Retinal pigment epithelial cell (primary cell): ENCODE measurements around the gene GPA33.
A peak's percentile ranks its signal among the peaks of the same experiment; 100 is the strongest.

Experiments used
- DNase-seq: peaks from one replicate; pipeline ENCODE4 v3.0.0-alpha.2; 2010; ENCODE audit warnings: low read depth
- H3K4me3 ChIP-seq: 2 replicates; pipeline ENCODE4 v1.5.1; 2011; ENCODE audit warnings: mild to moderate bottlenecking, low read length, control low read depth, moderate library complexity
- TF ChIP-seq, protein P1 (sequence below): conservative IDR thresholded peaks from 2 replicates; pipeline ENCODE4 v1.5.1; 2011; ENCODE audit warnings: low read depth, low read length, control low read depth, inconsistent platforms

GPA33 gene

GRCh38 chr1:167066333-167067122, 23.6 kb downstream of the GPA33 start:
- DNase-seq, result no peak
- TF ChIP-seq, protein P1, sequence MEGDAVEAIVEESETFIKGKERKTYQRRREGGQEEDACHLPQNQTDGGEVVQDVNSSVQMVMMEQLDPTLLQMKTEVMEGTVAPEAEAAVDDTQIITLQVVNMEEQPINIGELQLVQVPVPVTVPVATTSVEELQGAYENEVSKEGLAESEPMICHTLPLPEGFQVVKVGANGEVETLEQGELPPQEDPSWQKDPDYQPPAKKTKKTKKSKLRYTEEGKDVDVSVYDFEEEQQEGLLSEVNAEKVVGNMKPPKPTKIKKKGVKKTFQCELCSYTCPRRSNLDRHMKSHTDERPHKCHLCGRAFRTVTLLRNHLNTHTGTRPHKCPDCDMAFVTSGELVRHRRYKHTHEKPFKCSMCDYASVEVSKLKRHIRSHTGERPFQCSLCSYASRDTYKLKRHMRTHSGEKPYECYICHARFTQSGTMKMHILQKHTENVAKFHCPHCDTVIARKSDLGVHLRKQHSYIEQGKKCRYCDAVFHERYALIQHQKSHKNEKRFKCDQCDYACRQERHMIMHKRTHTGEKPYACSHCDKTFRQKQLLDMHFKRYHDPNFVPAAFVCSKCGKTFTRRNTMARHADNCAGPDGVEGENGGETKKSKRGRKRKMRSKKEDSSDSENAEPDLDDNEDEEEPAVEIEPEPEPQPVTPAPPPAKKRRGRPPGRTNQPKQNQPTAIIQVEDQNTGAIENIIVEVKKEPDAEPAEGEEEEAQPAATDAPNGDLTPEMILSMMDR, result peak; percentile 87
- peak overlapping the region; percentile 44 for H3K4me3 ChIP-seq

DNA sequence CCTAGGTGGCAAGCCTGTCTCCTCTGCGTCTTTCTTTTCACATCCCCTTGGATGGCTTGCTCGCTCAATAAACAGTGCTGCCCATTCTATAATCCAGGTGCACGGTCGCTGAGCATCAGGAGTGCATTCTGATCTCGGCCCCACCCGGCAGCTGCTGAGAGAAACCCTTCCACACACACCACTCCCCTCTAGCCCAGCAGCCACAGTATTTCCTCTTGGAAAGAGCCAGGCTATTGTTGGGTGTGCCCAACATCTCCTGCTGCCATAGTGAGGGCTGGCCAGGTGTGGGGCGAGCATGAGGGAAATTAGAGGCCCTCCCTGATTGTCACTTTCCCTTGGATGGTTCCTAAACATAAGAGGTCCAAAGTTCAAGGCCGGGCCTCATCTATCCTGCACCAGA, 24.7 kb downstream of the GPA33 start:
- no peak overlapping the region for H3K4me3 ChIP-seq
- TF ChIP-seq, protein P1, result no peak

DNA sequence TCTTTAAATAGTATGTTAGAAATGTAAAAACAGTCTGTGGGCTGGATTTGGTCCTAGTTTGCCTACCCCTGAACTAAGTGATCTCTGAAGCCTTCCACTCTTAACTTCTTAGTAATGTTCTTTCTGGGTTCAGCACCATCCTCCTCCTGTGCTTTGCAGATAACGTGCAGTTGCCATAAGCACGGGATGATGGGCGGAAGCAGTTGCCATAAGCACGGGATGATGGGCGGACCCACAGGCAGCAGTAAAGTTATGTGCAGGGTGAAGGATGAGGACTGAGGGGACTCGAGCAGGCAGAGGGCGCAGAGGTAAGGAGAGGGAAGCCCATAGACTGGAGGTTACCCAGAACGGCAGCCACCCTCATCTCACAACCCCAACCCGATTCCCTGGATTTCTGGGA, 25.6 kb downstream of the GPA33 start:
- no peak overlapping the region for H3K4me3 ChIP-seq
- TF ChIP-seq, protein P1, result no peak
- DNase-seq, result no peak

More for the DNA sequence above, 24.7 kb downstream of the GPA33 start:
- DNase-seq, result no peak

GRCh38 chr1:167061073-167061464, 29.1 kb downstream of the GPA33 start:
- no peak for DNase-seq
- TF ChIP-seq, protein P1, result no peak
- H3K4me3 ChIP-seq, result no peak overlapping the region

- TF ChIP-seq, protein P1, result peak; percentile 47
- no peak for DNase-seq
- no peak overlapping the region for H3K4me3 ChIP-seq
Measured at GRCh38 chr1:167060141-167061072, 29.8 kb downstream of the GPA33 start.

DNA sequence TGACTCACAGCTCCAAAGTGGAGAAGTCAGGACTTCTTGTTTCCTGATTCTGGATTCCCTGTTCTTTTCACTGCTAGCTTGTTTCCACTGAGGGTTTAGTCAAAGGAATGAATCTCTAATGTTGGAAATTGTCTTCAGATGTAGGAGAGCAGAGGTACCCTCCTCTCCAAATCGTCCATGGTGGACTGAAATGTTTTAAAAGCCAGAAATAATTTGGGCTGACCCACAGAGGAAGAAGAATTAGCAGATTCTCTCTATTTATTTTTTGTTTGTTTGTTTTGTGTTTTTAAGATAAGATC, 30.4 kb downstream of the GPA33 start:
- H3K4me3 ChIP-seq, result no peak overlapping the region
- TF ChIP-seq, protein P1, result no peak
- no peak for DNase-seq
